ENCODE measurements around the gene VAMP2.

DNA sequence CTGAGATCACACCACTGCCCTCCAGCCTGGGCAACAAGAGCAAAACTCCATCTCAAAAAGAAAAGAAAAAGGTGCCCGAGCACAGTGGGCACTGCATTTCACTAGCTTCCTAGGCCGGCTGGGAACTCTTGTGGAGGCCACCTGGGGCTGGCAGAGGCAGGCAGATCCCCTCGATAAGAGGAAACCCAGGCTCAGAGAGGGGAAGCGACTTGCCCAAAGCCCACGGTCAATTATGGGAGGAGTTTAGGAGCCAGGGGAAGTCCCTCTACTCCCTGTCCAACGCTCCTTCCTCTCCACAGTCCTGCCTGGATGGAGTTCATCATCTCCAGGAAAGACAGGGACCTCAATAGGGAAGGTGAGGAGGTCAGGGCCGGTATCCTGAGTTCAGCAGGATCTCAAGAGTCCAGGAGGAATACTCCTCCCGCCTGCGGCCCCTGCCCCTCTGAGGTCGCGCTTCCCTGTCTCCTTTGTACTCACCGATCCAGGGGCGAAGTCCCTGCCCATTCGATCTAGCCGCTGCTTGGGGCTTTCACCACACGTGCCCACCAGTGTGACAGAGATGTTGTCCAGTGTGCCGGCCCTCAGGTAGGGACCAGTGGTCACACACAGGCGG, 45.3 kb downstream of the VAMP2 start:
- TF ChIP-seq, protein P1, sequence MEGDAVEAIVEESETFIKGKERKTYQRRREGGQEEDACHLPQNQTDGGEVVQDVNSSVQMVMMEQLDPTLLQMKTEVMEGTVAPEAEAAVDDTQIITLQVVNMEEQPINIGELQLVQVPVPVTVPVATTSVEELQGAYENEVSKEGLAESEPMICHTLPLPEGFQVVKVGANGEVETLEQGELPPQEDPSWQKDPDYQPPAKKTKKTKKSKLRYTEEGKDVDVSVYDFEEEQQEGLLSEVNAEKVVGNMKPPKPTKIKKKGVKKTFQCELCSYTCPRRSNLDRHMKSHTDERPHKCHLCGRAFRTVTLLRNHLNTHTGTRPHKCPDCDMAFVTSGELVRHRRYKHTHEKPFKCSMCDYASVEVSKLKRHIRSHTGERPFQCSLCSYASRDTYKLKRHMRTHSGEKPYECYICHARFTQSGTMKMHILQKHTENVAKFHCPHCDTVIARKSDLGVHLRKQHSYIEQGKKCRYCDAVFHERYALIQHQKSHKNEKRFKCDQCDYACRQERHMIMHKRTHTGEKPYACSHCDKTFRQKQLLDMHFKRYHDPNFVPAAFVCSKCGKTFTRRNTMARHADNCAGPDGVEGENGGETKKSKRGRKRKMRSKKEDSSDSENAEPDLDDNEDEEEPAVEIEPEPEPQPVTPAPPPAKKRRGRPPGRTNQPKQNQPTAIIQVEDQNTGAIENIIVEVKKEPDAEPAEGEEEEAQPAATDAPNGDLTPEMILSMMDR (IDR thresholded peaks at IDR 0.05 in 4 of 5, conservative IDR thresholded peaks at IDR 0.05 in 1 of 5): no peak
- no peak for TF ChIP-seq POLR2A (IDR thresholded peaks at IDR 0.05)
